Memory B cell (primary cell): ENCODE measurements around the gene MLIP.
"Not testable (repeated sequence)": the region's sequence is repeated elsewhere in the genome, so short reads cannot be mapped to it uniquely, and the experiment has no call there.

Experiments used
- ATAC-seq: fragments of 150-1000 bp; cut with Tn5 transposase; 2 replicates; pipeline ENCODE4 v1.10.0; 2021; ENCODE audit warnings: low read depth, mild to moderate bottlenecking, moderate library complexity
- DNase-seq, 2 donors: peaks; one replicate each; pipeline ENCODE4 v3.0.0; 2022; ENCODE audit warnings: low spot score in 2 of 2
- H3K27ac Mint-ChIP-seq: one replicate; pipeline ENCODE4 v1.8.0; 2022; ENCODE audit warnings: mild to moderate bottlenecking, moderate library complexity, mixed read lengths
- H3K27me3 Mint-ChIP-seq: one replicate; pipeline ENCODE4 v1.8.0; 2022; ENCODE audit warnings: mixed read lengths
- H3K36me3 Mint-ChIP-seq: one replicate; pipeline ENCODE4 v1.8.0; 2022; ENCODE audit warnings: mild to moderate bottlenecking, mixed read lengths
- H3K4me1 Mint-ChIP-seq: one replicate; pipeline ENCODE4 v1.8.0; 2022; ENCODE audit warnings: mixed read lengths
- H3K4me3 Mint-ChIP-seq: one replicate; pipeline ENCODE4 v1.8.0; 2022; ENCODE audit warnings: mild to moderate bottlenecking, moderate library complexity, mixed read lengths
- H3K9me3 Mint-ChIP-seq: one replicate; pipeline ENCODE4 v1.8.0; 2022; ENCODE audit warnings: mixed read lengths

The MLIP gene

DNA sequence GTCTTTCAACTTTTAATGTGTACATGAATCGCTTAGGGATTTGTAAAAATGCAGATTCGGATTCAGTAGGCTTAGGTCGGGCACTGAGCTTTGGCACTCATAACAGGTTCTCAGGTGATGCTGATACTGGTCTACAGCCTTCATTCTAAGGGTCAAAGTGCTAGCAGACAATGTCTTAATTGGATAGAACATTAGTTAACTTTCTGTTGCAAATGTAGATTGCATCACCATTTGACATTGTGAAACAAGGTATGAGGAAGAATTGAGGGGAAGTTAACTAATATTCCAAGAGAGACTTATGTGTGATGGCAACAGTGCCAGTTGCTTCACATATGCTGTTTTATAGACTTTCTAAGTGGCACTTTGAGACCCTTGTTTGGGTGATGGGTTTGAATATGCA is 86.9 kb downstream of the MLIP start:
- DNase-seq: no peak

DNA sequence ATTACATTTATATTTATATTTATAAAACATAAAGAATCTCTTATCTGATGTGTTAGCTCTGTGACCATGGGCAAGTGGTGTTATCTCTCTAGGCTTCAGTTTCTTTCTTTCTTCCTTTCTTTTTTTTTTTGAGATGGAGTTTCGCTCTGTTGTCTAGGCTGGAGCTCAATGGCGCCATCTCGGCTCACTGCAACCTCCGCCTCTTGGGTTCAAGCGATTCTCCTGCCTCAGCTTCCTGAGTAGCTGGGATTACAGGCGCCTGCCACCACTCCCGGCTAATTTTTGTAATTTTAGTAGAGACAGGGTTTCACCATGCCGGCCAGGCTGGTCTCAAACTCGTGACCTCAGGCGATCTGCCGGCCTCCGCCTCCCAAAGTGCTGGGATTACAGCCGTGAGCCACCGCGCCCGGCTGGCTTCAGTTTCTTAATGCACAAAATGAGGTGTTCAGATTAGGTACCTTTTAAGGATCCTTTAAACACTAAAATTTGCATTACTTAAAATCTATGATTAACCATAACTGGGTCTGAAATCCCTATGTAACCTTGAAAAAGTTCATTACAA is 92.3 kb downstream of the MLIP start:
- H3K27ac Mint-ChIP-seq, H3K27me3 Mint-ChIP-seq, H3K4me1 Mint-ChIP-seq, H3K9me3 Mint-ChIP-seq, H3K4me3 Mint-ChIP-seq, H3K36me3 Mint-ChIP-seq, DNase-seq, ATAC-seq: not testable (repeated sequence)

More for the DNA sequence above, 86.9 kb downstream of the MLIP start:
- H3K36me3 Mint-ChIP-seq: no peaks in the 10 kb centered on the region
- no peaks in the 10 kb centered on the region for H3K4me1 Mint-ChIP-seq
- no peak overlapping the region for H3K27ac Mint-ChIP-seq
- H3K4me3 Mint-ChIP-seq: no peak overlapping the region
- H3K9me3 Mint-ChIP-seq: peaks cover 3% of the 10 kb centered on the region
- no peaks in the 10 kb centered on the region for H3K27me3 Mint-ChIP-seq
- ATAC-seq: no peak

DNA sequence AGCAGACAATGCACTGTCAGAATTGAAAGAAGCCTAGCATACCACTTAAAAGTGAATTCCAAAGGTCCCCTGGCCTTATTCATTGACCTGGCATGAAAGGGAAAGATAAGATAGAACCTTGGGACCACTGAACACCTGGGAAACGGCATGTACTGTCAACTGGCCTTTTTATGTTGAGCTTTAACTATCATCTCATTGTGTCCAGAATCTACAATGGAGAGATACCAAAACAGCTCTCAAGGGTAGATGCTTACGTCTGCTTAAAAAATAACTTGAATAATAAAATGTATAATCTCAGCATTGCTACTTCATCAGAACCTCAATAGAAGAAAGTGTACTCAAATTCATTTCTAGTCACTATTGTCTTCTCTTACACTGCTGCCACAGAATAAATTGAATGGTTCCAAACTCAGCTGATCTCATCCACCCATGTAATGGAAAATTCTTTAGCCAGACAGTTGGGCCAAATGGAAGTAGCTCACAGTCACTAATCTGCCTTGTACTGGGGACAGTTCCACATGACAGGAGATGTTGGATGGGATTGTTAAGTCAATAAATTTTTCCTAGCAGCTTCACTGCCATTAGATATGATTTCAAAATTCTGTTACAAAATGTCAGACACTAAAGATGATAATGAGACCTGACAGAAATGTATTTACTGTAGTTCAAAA is 93.8 kb downstream of the MLIP start:
- no peaks in the 10 kb centered on the region for H3K27me3 Mint-ChIP-seq
- no peaks in the 10 kb centered on the region for H3K9me3 Mint-ChIP-seq
- no peak overlapping the region for H3K27ac Mint-ChIP-seq
- no peak for ATAC-seq
- H3K36me3 Mint-ChIP-seq: no peaks in the 10 kb centered on the region
- DNase-seq: no peak
- H3K4me1 Mint-ChIP-seq: no peaks in the 10 kb centered on the region
- no peak overlapping the region for H3K4me3 Mint-ChIP-seq

DNA sequence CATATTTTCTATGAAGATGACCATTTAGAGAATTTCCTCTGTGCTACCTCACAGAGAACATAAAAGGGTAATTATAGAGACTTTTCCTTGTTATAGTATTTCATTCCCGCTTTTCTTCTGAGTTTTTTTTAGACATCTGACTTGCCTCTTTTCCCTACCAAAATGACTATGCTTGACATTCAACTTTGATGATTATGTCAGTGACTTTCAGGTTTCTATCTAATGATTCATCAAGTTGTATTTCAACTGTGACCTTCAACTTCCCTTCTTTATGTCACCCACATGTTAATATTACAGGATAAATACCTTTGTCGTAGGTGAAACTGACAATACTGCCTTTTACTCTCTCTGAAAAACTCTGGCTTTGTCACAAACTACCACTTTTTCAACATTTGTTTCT is 95.3 kb downstream of the MLIP start:
- Mint-ChIP-seq H3K27ac (no peak overlapping the region), H3K27me3 (no peaks in the 10 kb centered on the region), H3K4me3 (no peak overlapping the region), H3K36me3 (no peaks in the 10 kb centered on the region), H3K9me3 (no peaks in the 10 kb centered on the region), H3K4me1 (no peaks in the 10 kb centered on the region)
- DNase-seq (no peak), ATAC-seq (no peak)

DNA sequence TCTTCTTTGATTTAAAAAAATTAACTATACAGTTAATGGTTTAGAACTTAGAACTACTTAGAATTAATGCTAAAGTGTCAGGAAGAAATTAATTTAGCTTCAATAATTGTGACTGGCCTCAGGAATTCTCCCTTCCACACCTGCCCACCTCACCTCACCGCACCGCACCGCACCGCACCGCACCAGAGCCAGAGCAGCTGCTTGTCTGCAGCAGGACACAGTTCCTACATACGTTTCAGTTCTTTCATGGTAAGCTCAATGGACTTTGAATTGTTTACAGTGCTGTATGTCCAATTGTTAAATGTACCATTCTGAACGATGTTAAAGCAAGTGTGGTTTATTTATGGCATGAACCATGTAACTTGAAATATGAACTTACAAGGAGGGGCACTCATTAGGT is 98.7 kb downstream of the MLIP start:
- not testable (repeated sequence) for H3K36me3 Mint-ChIP-seq, H3K4me3 Mint-ChIP-seq, H3K27ac Mint-ChIP-seq, ATAC-seq, DNase-seq, H3K27me3 Mint-ChIP-seq, H3K4me1 Mint-ChIP-seq, H3K9me3 Mint-ChIP-seq

DNA sequence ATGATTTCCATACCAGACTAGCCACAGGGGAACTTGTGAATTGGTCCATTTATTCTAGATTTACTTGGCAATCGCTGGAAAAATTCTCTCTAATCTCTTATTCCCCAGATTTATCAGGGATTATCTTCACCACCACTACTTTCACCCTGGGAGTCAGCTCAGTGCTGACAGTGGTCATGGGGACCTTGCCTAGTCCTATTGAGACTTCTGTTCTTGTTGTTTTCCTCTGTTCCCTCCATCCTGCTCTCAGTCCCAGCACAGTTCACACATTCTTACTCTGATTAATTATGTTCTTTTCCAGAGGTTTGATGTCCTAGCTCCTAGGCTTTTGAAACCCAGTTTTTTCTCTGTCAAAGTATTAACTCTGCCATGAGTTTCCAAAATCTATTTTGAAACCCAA is 103.0 kb downstream of the MLIP start:
- no peak for DNase-seq
- ATAC-seq: no peak
- Mint-ChIP-seq H3K27me3 (no peaks in the 10 kb centered on the region), H3K4me3 (no peak overlapping the region), H3K9me3 (no peaks in the 10 kb centered on the region), H3K27ac (no peak overlapping the region), H3K4me1 (no peaks in the 10 kb centered on the region), H3K36me3 (no peaks in the 10 kb centered on the region)

DNA sequence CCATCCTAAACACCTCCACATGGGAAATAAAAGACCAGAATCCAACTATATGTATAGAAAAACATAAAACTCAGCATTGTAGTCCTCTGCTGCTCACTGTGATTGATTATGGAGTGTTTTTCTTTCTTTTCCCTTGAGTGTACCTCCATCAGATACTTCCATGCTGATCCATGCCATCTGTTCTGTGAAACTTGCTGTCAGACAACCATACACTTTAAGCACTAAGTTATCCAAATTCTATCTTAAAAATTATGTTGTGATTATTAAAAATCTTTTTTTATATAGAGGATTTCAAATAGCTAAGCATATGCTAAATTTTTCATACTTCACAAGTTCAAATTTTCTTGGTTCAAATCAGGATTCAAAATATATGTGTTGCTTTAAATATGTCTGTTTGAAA is 105.1 kb downstream of the MLIP start:
- H3K4me3 Mint-ChIP-seq: no peak overlapping the region
- no peak for DNase-seq
- H3K27ac Mint-ChIP-seq: no peak overlapping the region
- no peak for ATAC-seq
- no peaks in the 10 kb centered on the region for H3K9me3 Mint-ChIP-seq
- H3K27me3 Mint-ChIP-seq: no peaks in the 10 kb centered on the region
- no peaks in the 10 kb centered on the region for H3K4me1 Mint-ChIP-seq
- no peaks in the 10 kb centered on the region for H3K36me3 Mint-ChIP-seq

DNA sequence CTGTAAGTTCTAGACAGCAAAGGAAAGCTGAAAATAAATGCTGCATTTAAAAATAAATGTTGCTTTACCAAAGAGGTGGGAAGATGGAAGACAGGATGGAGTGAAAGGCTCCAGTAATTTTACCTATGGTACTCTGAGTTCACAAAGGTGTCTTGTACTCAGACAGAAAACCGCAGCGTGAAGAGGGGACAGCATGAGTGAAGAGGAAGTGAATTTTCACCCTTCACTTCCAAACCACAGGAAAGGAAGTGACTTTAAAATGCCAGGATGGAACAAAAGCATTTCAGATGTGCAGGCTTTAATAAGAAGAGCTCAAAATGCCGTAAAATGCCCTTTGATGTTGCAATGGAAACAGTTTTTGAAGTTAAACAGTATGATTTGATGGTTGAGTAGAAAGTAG is 105.8 kb downstream of the MLIP start:
- no peaks in the 10 kb centered on the region for H3K36me3 Mint-ChIP-seq
- H3K27ac Mint-ChIP-seq: no peak overlapping the region
- H3K4me3 Mint-ChIP-seq: no peak overlapping the region
- ATAC-seq: no peak
- no peaks in the 10 kb centered on the region for H3K4me1 Mint-ChIP-seq
- no peaks in the 10 kb centered on the region for H3K27me3 Mint-ChIP-seq
- DNase-seq: no peak
- H3K9me3 Mint-ChIP-seq: no peaks in the 10 kb centered on the region

DNA sequence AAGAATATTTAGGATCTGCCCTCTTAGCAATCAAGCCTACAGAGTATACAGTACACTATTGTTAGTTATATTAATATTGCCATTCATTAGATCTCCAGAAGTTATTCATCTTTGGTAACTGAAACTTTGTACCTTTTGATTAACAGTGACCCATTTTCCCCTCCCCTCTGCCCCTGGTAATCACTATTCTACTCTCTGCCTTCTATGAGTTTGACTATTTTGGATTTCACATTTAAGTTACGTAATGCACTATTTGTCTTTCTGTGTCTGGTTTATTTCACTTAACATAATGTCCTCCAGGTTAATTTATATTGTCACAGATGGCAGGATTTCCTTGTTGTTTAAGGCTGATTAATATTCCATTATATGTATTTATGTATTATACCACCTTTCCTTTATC is 111.0 kb downstream of the MLIP start:
- Mint-ChIP-seq H3K9me3 (peaks cover 3% of the 10 kb centered on the region), H3K27ac (no peak overlapping the region)

DNA sequence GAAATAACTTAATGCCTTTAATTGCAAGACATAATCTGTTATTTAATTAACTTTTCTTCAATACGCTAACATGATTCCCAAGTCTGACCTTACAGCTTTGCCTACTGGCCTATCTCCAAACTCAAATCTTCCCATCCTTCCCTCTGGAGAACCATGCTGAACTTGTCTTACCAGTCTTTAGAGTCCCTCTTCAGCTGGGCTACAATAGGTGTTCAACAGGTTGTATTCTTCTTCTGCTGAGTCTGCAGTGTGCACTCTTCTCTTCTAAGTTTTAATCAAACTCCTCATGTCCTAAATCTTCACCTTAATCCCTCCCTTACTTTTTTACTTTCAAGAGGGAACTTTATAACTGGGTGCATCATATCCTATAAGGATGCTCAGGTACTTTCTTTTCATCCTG is 121.5 kb downstream of the MLIP start:
- H3K27me3 Mint-ChIP-seq: no peaks in the 10 kb centered on the region
- no peaks in the 10 kb centered on the region for H3K36me3 Mint-ChIP-seq
- no peak overlapping the region for H3K27ac Mint-ChIP-seq
- H3K9me3 Mint-ChIP-seq: peaks cover 2% of the 10 kb centered on the region
- H3K4me1 Mint-ChIP-seq: no peaks in the 10 kb centered on the region
- ATAC-seq: no peak
- DNase-seq: no peak
- H3K4me3 Mint-ChIP-seq: no peak overlapping the region

More for the DNA sequence above, 111.0 kb downstream of the MLIP start:
- H3K36me3 Mint-ChIP-seq: no peaks in the 10 kb centered on the region
- no peaks in the 10 kb centered on the region for H3K27me3 Mint-ChIP-seq
- H3K4me3 Mint-ChIP-seq: no peak overlapping the region
- ATAC-seq: no peak
- no peaks in the 10 kb centered on the region for H3K4me1 Mint-ChIP-seq
- DNase-seq: no peak

DNA sequence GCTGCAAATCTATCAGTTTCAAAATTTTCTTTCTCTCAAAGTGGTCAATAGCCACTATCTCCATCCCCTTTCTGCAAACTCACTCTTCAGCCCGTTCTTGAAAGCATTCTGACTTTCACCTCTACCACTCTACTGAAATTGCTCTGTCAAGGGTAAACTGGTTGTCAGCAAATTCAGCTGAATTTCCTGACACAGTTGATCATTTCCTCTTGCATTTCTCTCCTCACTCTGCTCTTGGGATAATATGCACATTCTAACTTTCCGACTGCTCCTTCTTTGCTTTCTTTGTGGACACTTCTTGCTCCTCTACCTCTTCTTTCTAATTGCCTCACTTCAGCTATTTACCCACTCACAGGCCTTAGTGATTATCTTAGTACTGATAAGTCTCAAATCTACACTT is 123.3 kb downstream of the MLIP start:
- Mint-ChIP-seq H3K9me3 (peaks cover 2% of the 10 kb centered on the region), H3K27me3 (no peaks in the 10 kb centered on the region), H3K4me1 (no peaks in the 10 kb centered on the region), H3K27ac (no peak overlapping the region), H3K36me3 (no peaks in the 10 kb centered on the region), H3K4me3 (no peak overlapping the region)
- ATAC-seq (no peak), DNase-seq (no peak)

DNA sequence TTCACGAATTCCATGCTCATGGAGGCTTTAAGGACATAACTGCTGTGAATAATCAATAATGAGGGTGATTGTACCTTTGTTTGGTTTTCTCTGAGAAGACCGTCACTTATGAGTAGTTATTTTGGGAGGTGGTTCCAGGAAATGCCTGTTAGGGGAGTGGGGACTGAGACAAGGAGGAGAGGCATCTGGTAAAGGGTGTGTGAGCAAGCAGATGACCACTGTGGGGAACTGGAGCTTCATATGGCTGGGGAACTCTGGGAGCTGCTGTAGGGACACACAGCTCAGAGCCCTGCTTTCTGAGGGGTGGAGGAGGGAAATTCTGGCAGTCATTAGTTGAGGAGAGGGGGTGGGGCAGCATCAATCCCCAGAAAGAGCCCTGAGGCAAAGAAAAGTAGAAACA is 125.7 kb downstream of the MLIP start:
- DNase-seq: no peak
- Mint-ChIP-seq H3K36me3 (no peaks in the 10 kb centered on the region), H3K4me1 (no peaks in the 10 kb centered on the region), H3K9me3 (no peaks in the 10 kb centered on the region), H3K27ac (no peak overlapping the region), H3K4me3 (no peak overlapping the region), H3K27me3 (no peaks in the 10 kb centered on the region)
- no peak for ATAC-seq

DNA sequence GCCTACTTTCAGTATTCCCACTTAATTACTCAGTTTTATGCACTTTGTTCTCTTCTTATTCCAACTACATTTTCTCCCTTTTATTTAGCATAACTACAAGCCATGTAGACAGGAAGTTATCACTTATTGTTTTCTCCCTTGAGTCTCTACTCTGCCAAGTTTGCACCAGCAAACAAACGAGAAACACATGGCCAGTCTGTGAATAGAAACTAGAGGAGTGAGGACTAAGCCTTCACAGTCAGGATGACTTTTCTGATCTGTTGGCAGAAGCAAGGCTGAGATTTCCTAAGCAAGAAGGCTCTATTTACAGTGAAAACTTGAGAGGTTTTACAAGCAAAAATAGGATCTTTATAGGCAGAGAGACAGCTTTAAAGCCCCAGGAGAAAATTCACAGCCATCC is 127.2 kb downstream of the MLIP start:
- no peaks in the 10 kb centered on the region for H3K4me1 Mint-ChIP-seq
- no peaks in the 10 kb centered on the region for H3K27me3 Mint-ChIP-seq
- no peaks in the 10 kb centered on the region for H3K36me3 Mint-ChIP-seq
- no peaks in the 10 kb centered on the region for H3K9me3 Mint-ChIP-seq
- H3K4me3 Mint-ChIP-seq: no peak overlapping the region
- no peak for DNase-seq
- no peak for ATAC-seq
- H3K27ac Mint-ChIP-seq: no peak overlapping the region

DNA sequence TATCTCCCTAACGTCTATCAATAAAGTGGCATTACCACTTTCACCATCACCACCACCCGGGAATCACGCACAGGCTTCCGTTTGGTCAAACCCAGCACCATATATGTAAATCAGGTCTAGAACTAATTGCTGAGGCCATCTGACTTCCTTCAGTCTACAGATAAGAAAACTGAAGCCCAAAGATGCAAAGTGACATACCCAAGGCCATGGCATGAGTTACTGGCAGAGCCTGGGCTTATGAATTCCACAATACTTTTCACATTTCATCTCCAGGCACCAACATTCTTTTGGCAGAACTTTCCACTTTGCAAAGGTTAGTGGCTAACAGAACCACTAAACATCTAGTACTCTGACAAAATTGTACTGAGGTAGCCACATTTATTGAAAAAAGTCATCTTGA is 132.5 kb downstream of the MLIP start:
- ATAC-seq (no peak), DNase-seq (no peak)
- Mint-ChIP-seq H3K27ac (no peak overlapping the region), H3K9me3 (no peaks in the 10 kb centered on the region), H3K4me3 (no peak overlapping the region), H3K4me1 (no peaks in the 10 kb centered on the region), H3K27me3 (no peaks in the 10 kb centered on the region), H3K36me3 (no peaks in the 10 kb centered on the region)

DNA sequence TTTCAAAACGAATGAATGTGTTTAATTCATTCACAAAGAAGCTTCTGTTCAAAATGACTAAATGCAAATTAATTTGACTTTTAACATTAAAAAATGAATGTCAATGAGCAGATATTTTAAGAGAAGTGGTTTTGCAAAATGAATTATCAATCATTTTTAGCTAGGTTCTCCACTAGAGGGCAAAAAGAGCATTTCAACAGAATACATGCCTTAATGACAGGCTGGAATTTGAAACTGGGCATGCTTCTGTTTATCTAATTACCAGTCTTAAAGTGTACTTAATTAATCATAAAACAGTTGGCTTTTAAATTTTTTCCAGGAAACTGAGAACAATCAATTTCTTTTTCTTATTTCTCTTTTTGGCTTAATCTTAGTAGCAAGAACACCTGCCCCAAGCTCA is 133.2 kb downstream of the MLIP start:
- H3K9me3 Mint-ChIP-seq: no peaks in the 10 kb centered on the region
- DNase-seq (no peak), ATAC-seq (no peak)
- no peaks in the 10 kb centered on the region for H3K36me3 Mint-ChIP-seq
- no peak overlapping the region for H3K27ac Mint-ChIP-seq
- no peak overlapping the region for H3K4me3 Mint-ChIP-seq
- no peaks in the 10 kb centered on the region for H3K4me1 Mint-ChIP-seq
- H3K27me3 Mint-ChIP-seq: no peaks in the 10 kb centered on the region
